ENCODE results near the gene NUCB1.
A peak's percentile ranks its signal among the peaks of the same experiment; 100 is the strongest.
"Not testable (repeated sequence)": the region's sequence is repeated elsewhere in the genome, so short reads cannot be mapped to it uniquely, and the experiment has no call there.

NUCB1 gene

DNA sequence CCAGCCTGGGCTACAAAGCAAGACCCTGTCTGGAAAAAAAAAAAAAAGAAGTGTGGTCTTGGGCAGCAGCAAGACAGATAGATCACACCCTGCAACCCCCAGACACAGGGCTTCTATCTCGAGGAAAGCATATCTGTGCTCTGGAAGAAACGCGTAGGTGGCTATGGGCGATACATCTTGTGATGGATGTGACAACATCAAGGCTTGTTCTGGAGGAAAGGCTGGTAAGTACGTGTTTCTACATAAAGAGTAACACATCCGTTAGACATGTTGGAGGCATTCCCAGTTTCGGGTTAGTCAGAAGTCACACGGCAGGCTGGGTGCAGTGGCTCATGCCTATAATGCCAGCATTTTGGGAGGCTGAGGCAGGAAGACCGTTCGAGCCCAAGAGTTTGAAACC lies 26.8 kb downstream of the NUCB1 start:
- DNase-seq (ENCODE audit: low read depth, low spot score): peak; percentile 100
- peak overlapping the region; percentile 99 for H3K27ac ChIP-seq

DNA sequence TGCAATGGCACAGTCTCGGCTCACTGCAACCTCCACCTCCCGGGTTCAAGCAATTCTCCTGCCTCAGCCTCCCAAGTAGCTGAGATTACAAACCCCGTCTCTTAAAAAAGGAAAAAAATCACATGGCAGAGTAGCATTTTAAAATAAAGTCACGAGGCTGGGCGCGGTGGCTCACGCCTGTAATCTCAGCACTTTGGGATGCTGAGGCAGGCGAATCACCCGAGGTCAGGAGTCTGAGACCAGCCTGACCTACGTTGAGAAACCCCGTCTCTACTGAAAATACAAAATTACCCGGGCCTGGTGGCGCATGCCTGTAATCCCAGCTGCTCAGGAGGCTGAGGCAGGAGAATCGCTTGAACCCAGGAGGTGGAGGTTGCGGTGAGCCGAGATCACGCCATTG lies 27.6 kb downstream of the NUCB1 start:
- peak overlapping the region; percentile 99 for H3K27ac ChIP-seq
- not testable (repeated sequence) for DNase-seq (ENCODE audit: low read depth, low spot score)

DNA sequence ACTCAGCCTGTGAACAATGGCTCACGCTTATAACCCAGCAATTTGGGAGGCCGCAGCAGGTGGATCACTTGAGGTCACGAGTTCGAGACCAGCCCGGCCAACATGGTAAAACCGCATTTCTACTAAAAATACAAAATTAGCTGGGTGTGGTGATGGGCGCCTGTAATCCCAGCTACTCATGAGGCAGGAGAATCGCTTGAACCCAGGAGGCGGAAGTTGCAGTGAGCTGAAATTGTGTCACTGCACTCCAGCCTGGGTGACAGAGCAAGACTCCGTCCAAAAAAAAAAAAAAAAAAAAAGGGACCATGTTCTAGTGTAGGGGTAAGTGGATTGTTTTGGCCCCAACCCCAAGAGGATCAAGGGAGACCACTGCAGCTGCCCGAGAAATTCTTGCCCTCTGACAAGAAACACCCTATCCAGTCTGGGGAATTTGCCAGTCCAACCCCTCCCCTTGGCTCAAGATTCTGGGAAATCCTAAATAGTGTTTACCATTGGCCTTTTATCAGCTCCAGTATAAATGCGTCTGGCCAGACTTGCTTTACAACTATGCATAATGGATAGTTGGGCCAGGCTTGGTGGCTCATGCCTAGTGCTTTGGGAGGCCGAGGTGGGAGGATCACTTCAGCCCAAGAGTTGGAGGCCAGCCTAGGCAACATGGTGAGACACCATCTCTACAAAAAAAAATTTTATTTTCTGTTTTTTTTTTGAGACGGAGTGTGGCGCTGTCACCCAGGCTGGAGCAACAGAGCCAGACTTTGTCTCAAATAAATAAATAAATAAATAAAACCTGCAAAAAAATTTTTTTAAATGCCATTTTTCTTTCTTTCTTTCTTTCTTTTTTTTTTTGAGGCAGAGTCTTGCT lies 28.3 kb downstream of the NUCB1 start:
- peak; percentile 27 for DNase-seq (ENCODE audit: low read depth, low spot score)
- peak overlapping the region; percentile 99 for H3K27ac ChIP-seq

DNA sequence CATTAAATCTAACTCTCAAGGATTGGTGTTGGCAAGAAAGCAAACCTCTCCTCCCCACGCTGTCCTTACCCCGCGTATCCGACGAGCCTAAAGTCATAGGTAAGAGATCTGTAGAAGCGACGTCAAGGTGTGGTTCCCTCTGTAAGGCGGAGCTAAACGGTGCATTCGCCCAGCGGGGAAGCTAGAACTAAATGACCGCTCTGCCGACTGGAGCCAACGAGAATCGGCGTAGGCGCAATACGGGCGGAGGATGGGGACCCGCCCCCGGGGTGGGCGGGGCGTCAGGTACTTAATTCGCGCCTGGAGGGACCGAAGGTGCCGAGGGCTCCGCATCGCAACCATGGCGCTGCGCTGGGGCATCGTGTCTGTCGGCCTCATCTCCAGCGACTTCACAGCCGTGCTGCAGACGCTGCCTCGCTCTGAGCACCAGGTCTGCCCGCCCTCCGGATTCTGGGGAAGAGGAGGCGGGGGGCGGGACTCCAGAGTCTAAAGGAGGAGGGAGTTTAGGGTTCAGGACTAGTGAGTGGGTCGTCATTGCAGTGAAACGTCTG lies 33.3 kb downstream of the NUCB1 start, which contains the start of gene DHDH:
TSS of gene DHDH (plus strand) at position 318 of the 551 bp plus-strand sequence. CDS start at position 341, 23 bp downstream.
- DNase-seq (ENCODE audit: low read depth, low spot score): peak; percentile 78
- H3K27ac ChIP-seq: peak within 1 kb of the TSS; percentile 61

DNA sequence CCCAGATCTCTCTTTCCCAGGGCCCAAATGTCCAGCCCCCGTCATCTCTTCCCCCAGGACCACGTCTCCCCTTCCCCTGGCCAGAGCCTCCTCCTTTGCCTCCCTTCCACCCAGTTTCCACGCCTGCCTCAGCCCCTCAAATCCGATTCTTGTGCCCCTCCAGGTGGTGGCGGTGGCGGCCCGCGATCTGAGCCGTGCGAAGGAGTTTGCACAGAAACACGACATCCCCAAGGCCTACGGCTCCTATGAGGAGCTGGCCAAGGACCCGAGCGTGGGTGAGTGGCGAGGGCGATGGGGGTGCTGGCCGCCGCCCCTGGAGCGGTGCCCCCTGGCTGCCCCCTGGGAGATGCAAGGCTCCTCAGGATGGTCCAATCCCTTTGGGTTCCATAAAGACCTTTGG lies 34.7 kb downstream of the NUCB1 start:
- no peak for DNase-seq (ENCODE audit: low read depth, low spot score)

DNA sequence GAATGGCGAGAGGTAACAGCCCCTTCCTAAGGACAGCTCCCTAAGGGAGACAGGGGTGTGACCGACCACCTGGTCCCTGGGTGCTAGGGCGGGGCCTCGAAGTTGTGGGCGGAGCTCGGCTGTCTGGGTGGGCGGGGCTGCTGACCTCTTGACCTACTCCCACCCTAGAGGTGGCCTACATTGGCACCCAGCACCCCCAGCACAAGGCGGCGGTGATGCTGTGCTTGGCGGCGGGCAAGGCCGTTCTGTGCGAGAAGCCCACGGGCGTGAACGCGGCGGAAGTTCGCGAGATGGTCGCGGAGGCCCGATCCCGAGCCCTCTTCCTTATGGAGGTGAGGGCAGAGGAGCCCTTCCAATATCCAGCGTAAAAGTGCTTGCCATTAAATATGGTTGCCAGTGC lies 35.8 kb downstream of the NUCB1 start:
- no peak overlapping the region for H3K27ac ChIP-seq
- DNase-seq (ENCODE audit: low read depth, low spot score): no peak

More for the DNA sequence above, 34.7 kb downstream of the NUCB1 start:
- no peak overlapping the region for H3K27ac ChIP-seq

DNA sequence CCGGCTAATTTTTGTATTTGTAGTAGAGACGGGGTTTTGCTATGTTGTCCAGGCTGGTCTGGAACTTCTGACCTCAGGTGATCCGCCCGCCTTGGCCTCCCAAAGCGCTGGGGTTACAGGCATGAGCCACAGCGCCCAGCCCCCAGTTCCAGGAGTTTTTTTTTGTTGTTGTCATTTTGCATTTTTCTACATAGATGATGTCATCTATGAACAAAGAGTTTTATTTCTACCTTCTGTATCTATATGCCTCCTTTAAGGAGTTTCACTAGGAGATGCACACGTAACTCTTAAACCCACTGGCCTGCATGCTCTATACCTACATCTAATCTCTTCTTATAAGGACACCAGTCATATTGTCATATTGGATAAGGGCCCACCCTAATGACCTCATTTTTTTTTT lies 38.1 kb downstream of the NUCB1 start:
- no peak overlapping the region for H3K27ac ChIP-seq
- DNase-seq (ENCODE audit: low read depth, low spot score): no peak

DNA sequence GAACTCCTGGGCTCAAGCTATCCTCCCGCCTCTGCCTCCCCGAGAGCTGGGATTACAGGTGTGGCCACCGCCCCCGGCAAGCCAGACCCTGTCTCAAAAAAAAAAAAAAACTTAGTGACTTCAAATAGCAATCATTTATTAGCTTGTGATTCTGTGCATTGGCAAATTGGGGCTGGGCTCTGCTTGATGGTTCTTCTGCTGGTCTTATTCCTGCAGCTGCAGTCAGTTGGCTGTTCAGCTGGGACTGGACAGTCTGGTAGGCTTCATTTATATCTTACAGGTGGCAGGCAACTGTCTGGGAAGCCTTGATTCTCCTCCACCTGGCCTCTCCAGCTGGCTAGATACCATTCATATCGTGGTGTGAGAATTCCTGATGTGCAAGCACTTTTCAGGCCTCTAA lies 40.8 kb downstream of the NUCB1 start:
- no peak for DNase-seq (ENCODE audit: low read depth, low spot score)
- H3K27ac ChIP-seq: no peak overlapping the region

DNA sequence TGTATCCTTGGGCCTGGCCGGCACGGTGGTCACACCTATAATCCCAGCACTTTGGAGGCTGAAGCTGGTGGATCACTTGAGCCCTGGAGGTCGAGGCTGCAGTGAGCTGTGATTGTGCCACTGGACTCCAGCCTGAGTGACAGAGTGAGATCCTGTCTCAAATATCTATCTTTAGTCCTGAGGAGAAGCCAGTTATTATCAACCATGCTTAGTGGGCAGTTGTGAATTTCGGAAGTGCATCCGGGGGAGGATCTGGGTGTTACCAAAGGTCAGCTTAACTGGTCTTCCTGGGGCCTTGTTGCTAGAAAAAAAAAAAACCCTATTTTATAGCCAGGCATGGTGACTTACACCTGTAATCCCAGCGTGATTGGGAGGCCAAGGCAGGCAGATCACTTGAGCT lies 43.0 kb downstream of the NUCB1 start:
- H3K27ac ChIP-seq: no peak overlapping the region
- DNase-seq (ENCODE audit: low read depth, low spot score): no peak

DNA sequence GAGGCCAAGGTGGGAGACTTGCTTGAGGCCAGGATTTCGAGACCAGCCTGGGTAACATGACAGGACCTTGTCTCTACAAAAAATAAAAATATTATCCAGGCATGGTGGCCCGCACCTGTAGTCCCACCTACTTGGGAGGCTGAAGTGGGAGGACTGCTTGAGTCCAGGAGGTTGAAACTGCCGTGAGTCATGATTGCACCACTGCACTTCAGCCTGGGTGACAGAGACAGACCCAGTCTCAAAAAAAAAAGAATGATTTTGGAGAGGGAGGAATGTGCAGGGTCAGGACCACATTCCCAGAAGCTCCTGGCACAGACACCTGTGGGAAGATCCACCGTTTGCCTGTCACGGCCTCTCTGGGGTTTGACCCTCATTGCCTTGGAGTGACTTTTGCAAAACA lies 45.3 kb downstream of the NUCB1 start:
- H3K27ac ChIP-seq: no peak overlapping the region
- DNase-seq (ENCODE audit: low read depth, low spot score): no peak

DNA sequence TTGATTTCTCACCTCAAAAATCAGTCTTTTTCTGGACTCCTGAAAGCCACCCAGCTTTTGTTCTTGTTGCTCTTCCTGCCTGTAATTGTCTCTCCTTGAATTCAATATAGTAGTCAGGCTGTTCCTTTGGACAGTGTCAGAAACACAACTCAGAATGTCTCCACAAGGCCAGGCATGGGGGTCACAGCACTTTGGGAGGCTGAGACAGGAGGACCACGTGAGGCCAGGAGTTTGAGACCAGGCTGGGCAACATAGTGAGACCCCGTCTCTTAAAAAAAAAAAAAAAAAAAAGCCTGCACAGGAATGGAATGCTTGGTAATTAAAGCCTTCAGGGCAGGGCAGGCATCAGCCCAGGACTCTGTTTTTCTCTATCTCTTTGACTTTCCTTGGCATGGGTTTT lies 45.7 kb downstream of the NUCB1 start:
- no peak for DNase-seq (ENCODE audit: low read depth, low spot score)

DNA sequence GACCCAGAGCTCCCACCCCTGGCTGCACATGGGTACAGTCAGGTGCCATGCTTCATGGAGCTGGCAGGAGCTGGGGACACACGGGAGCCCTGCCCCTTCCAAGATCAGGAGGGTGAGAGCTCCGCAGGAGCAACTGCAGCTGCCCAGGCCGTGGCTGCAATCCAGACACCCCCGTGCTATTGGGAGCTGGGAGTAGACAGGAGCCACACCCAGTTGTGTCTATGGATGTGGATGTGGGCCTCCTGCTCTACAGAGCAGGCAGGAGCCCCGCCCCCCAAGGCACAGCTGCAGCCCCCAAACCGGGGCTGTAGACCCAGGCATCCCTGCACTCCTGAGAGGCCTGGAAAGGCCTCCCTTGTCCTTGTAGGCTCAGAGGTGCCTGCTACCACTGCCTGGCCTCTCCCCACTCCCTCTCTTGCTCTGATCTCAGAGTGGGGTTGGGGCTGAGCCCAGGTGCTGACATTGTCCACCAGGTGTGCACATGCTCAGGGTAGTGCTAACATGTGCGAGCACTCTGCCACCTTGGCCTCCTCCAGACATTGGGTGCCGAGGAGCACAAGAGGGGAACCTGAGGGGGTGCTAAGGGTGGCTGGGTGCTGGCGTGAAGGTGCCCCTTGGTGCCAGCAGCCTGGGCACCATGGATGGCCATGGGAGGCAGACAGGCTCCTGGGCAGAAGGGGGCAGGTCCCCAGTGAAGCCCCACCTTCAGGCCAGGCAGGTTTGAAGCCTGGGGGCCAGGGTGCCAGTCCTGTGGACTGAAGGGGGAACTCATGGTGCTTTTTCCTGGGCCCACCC lies 46.5 kb downstream of the NUCB1 start:
- DNase-seq (ENCODE audit: low read depth, low spot score): no peak
- H3K27ac ChIP-seq: no peak overlapping the region

More for the DNA sequence above, 45.7 kb downstream of the NUCB1 start:
- no peak overlapping the region for H3K27ac ChIP-seq

DNA sequence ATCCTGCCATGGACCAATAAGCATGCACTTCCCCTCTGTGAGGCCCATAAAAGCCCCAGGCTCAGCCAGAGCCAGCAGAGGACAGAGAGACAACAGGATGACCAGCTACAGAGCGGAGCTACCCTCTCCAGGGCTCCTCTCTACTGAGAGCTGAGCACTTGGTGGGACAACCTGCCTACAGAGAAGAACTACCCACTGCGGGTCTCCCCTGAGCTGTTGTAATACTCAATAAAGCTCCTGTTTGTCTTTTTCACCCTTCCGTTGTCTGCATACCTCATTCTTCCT lies 47.1 kb downstream of the NUCB1 start:
- H3K27ac ChIP-seq: no peak overlapping the region
- no peak for DNase-seq (ENCODE audit: low read depth, low spot score)

DNA sequence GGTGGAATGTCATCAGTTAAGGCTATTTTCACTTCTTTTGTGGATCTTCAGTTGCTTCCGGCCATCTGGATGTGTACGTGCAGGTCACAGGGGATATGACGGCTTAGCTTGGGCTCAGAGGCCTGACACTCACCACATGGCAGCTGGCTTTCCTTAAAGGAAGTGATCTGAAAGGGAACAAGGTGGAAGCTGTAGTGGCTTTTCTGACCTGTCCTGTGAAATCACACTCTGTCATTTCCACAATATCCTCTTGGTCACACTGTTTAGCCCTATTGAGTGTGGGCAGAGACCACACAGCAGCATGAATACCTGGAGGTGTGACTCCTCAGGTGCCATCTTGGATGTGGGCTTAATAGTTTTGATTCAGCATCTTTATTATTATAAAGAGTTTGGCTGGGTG lies 50.0 kb downstream of the NUCB1 start:
- DNase-seq (ENCODE audit: low read depth, low spot score): no peak
- no peak overlapping the region for H3K27ac ChIP-seq

DNA sequence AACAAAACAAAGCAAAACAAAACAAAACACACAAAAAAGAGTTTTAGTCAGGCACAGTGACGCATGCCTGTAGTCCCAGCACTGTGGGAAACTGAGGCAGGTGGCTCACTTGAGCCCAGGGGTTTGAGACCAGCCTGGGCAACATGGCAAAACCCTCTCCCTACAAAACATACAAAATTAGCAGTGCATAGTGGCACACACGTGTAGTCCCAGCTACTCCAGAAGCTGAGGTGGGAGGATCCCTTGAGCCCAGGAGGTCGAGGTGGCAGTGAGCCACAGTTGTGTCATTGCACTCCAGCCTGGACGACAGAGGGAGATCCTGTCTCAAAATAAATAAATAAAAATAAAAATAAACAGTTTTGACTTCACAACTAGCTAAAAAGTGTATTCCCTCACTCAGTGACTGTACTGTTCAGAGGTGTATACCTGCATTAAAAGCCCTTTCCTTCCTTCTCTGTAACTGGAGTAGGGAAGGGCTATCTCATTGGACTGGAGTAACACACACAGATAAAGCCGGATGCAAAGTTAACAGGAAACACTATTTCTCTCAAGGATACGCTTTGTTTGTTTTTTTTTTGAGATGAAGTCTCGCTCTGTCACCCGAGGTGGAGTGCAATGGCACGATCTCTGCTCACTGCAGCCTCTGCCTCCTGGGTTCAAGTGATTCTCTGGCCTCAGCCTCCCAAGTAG lies 50.9 kb downstream of the NUCB1 start:
- DNase-seq (ENCODE audit: low read depth, low spot score): no peak
- H3K27ac ChIP-seq: no peak overlapping the region

DNA sequence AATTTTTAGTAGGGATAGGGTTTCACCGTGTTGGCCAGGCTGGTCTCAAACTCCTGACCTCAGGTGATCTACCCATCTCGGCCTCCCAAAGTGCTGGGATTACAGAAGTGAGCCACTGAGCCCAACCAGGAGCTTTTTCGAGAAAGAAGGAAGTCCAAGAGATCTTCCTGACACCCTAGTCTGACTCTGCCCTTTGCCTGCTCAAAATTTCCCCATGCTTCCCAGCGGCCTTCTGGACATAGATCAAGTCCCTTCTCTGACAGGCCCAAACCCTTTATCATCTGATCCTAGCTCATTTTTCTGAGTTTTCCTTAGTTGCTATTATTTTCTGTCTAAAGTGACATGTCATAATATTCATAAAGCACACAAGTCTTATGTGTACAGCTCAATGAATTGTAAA lies 53.0 kb downstream of the NUCB1 start:
- H3K27ac ChIP-seq: no peak overlapping the region
- DNase-seq (ENCODE audit: low read depth, low spot score): no peak

DNA sequence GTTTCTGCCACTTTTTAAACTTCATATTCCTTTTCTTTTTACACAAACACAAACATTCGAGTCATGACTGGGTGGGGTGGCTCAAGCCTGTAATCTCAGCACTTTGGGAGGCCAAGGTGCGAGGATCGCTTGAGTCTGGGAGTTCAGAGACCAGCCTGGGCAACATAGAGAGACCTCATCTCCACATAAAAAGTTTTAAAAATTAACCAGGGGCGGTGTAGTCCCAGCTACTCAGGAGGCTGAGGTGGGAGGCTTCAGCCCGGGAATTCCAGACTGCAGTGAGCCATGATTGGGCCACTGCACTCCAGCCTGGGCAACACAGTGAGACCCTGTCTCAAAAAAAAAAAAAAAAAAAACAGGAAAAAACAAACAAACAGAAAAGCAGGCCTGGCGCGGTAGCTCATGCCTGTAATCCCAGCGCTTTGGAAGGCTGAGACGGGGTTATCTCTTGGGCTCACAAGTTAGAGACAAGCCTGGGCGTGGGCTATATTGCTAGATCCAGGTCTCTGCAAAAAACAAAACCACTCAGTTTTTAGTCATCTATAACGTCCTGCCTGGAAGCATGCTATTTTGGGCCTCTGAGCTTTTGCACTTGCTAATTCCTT lies 54.0 kb downstream of the NUCB1 start:
- peak overlapping the region; percentile 78 for H3K27ac ChIP-seq
- no peak for DNase-seq (ENCODE audit: low read depth, low spot score)

DNA sequence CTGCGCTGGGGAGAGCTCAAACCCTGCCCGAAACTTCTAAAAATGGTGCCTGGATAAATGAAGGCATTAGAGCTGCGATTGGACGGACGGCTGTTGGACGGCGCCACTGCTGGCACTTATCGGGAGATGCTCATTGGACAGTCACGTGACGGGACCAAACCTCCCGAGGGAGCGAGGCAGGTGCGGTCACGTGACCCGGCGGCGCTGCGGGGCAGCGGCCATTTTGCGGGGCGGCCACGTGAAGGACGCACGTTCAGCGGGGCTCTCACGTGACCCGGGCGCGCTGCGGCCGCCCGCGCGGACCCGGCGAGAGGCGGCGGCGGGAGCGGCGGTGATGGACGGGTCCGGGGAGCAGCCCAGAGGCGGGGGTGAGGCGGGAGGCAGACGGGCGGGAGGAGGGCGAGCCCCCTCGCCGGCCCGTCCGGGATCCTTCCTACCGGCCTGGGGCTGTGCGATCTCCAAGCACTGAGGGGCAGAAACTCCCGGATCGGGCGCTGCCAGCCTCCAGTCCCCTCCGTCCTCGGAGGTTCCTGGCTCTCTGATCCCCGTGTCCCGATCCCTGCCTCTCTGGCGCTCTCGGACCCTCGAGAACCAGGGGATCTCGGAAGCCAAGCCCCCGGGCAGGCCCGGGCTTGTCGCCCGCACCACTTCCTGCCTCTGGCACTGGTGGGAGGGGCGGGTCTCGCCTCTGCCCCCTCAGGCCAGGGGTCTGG lies 54.6 kb downstream of the NUCB1 start, which contains the start of gene BAX:
TSS of gene BAX (plus strand) at position 281 of the 713 bp plus-strand sequence. CDS start at position 335, 54 bp downstream.
- peak; percentile 74 for DNase-seq (ENCODE audit: low read depth, low spot score)
- peak within 1 kb of the TSS; percentile 78 for H3K27ac ChIP-seq

DNA sequence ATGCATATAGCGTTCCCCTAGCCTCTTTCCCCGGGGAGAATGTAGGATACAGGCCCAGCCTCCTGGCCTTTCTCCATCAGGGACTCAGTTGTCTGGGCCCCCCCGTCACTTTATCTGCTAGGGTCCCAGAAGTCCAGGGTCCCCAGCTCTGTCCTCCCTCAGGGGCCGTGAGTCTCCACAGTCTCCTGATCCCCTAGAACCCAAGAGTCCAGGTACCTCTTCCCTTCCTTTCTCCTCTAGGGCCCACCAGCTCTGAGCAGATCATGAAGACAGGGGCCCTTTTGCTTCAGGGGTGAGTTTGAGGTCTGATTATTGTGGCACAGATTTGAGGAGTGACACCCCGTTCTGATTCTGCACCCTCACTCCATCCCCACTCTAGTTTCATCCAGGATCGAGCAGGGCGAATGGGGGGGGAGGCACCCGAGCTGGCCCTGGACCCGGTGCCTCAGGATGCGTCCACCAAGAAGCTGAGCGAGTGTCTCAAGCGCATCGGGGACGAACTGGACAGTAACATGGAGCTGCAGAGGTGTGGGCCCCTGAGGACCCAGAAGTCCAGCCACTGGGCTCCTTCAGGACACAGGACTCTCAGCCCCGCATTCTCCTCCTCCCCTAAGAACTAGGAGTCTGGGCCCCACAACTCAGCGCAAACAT lies 55.3 kb downstream of the NUCB1 start:
- DNase-seq (ENCODE audit: low read depth, low spot score): no peak
- H3K27ac ChIP-seq: peak overlapping the region; percentile 78
